Cardiac muscle cell (in vitro differentiated cells and primary cell): ENCODE measurements around the gene KREMEN1. TPM values are rescaled to one million over a fixed set of nuclear protein-coding genes. Genes with fewer than 3 reads are reported as not detected.

Experiments
- DNase-seq, 2 donors: peaks; one replicate each; pipeline versions ENCODE4 v3.0.0 to v3.0.0-alpha.2; 2010 to 2017; ENCODE audit warnings: low read depth in 1 of 2, low spot score in 1 of 2
- H3K27ac ChIP-seq: fragments of 200-600 bp; sonication (generic); 2 replicates; pipeline ENCODE4 v1.5.1; 2016
- H3K27me3 ChIP-seq: fragments of 200-600 bp; sonication (generic); 2 replicates; pipeline ENCODE4 v1.6.0; 2016; ENCODE audit warnings: control low read depth
- H3K36me3 ChIP-seq: fragments of 200-600 bp; sonication (generic); 2 replicates; pipeline ENCODE4 v1.5.1; 2016; ENCODE audit warnings: control low read depth
- H3K4me1 ChIP-seq: fragments of 200-600 bp; sonication (generic); 2 replicates; pipeline ENCODE4 v1.8.1; 2017; ENCODE audit warnings: low read depth, mild to moderate bottlenecking, mixed run types
- H3K4me3 ChIP-seq: fragments of 200-600 bp; sonication (generic); 2 replicates; pipeline ENCODE4 v1.5.1; 2016; ENCODE audit warnings: mild to moderate bottlenecking
- H3K9me3 ChIP-seq: fragments of 200-600 bp; sonication (generic); 2 replicates; pipeline ENCODE4 v1.5.1; 2017; ENCODE audit warnings: low read depth, mild to moderate bottlenecking, control low read depth
- CTCF ChIP-seq: IDR thresholded peaks from 2 replicates; pipeline ENCODE4 v1.5.1; 2012; ENCODE audit warnings: low read depth, mild to moderate bottlenecking, low read length
- polyA plus RNA-seq: library from polyadenylated mRNA; unstranded; fragments of >200 nt; fragmentation: Nextera tagmentation; extraction: Ambion mirVana; gene quantifications from 2 replicates; pipeline ENCODE4 v1.2.1, GENCODE V29; 2016
- total RNA-seq: library from RNA; depleted of rRNA; stranded (reverse); fragments of >200 nt; gene quantifications from 2 replicates; pipeline ENCODE4 v1.2.3, GENCODE V29; 2016

KREMEN1 gene
- total and polyA plus RNA-seq, 2 experiments from 2014 or later, result 18.0 to 20.3 TPM

DNA sequence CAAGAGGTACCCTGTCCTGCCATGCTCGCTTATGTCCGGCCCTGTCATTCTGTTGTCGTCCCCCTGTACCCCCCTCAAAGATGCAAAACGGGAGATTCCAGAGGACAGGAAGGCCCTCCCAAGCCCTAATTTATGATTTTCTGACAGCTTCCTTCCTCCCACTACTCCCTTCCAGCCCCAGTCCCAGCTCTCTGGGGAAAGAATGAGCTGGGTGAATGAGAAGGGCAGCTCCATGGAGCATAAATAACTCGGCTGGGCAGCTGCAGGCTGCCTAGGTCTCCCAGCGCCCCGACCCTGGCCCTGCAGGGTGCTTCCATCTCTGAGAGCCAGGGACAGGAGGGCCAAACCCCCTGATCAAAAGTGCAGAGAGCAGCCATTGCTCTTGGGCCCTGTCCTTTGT is 128.9 kb downstream of the KREMEN1 start:
- Histone ChIP-seq H3K4me1 (no peaks in the 10 kb centered on the region), H3K27ac (no peak overlapping the region), H3K27me3 (no peaks in the 10 kb centered on the region), H3K9me3 (no peaks in the 10 kb centered on the region), H3K4me3 (no peak overlapping the region), H3K36me3 (no peaks in the 10 kb centered on the region)
- no peak for TF ChIP-seq CTCF
- DNase-seq, result no peak

DNA sequence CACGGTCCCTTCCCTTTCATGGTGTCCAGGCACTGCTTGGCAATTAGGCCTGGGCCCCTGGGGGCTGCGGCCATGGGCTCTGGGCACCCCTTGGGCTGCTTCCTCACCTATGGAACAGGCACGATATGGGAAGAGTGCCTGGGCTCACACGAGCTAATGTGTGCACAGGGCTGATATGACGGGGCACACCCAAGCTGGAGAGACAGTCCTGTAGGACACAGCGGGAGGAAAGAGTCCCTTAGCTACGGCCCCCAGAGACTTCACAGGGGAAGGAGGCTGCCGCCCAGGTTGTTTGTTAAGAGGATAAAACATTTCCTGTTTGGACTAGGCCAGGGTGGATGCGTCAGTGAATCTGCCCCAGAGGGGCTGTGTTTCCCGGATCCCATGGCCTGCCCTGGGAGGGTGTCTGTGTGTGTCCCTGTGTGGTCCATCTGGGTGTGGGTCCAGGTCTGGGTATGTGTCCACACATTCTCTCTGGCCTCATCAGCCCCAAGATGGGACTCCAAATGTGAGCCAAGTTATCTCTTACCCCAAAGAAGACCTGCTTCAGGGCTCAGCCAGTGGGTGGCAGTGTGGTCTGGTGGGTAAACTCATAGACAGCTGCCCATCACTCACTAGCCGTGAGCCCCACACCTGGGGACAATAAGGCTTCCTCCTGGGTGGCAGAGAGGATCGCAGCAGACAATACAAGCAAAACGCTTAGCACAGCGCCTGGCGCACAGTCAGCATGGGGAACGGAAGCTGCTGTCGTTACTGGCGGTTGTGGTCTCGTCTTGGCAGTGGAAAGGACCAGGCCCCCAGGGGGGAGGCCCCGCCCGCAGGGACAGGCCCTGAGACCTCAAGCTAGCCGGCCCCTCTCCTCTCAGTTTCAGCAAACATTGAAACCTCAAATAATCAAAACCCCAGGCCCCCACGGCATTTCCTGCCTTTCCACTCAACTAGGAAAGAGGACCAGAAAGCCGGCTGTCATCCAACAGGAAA is 129.7 kb downstream of the KREMEN1 start:
- no peak overlapping the region for H3K27ac ChIP-seq
- peak; percentile 28 for TF ChIP-seq CTCF
- no peaks in the 10 kb centered on the region for H3K27me3 ChIP-seq
- peak in 1 of 2 donors; percentile 90 for DNase-seq
- no peaks in the 10 kb centered on the region for H3K4me1 ChIP-seq
- no peak overlapping the region for H3K4me3 ChIP-seq
- no peaks in the 10 kb centered on the region for H3K36me3 ChIP-seq
- no peaks in the 10 kb centered on the region for H3K9me3 ChIP-seq

DNA sequence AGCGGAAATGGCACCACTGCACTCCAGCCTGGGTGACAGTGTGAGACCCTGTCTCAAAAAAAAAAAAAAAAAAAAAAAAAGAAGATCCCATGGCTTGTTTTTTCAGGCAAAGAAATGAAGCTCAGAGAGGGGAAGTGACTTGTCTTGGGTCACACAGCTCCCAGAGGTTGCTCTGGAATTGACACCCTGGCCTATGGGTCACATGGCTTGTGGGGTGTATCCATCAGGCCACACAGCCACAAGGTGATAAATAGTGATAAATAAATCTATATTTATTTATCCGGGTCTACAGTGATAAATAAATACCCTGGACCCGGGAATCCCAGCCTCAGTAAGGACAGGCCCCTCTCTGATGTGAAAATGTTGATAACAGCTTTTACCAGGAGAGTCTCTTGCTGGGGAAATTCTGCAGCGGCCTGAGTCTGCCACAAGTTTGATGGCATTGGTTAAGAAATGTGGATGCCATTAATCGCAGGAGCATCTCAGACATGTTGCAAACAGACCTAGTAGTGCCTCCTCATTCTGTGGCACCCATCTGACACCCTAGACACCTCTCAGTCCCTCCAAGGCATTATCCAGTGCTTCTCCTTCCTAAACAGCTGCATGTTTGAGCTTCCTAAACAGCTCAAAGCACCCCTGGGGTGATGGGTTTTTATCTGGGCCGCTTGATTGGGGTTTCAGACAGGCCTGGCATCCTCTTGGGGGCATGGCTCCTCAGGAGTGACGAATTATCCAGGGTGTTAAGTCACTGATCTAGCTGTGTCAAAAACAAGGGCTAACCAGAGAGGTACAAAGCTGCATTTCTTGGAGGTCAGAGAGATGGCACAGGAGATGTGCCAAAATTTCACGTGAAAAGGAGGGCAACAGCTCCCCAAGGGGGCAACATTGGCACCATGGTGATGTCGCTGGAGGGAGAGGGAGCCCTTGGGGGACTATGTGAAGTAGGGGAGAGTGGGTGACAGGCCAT is 130.9 kb downstream of the KREMEN1 start:
- Histone ChIP-seq H3K4me1 (no peaks in the 10 kb centered on the region), H3K36me3 (no peaks in the 10 kb centered on the region), H3K27ac (no peak overlapping the region), H3K27me3 (no peaks in the 10 kb centered on the region), H3K4me3 (no peak overlapping the region), H3K9me3 (no peaks in the 10 kb centered on the region)
- no peak for TF ChIP-seq CTCF
- no peak for DNase-seq

DNA sequence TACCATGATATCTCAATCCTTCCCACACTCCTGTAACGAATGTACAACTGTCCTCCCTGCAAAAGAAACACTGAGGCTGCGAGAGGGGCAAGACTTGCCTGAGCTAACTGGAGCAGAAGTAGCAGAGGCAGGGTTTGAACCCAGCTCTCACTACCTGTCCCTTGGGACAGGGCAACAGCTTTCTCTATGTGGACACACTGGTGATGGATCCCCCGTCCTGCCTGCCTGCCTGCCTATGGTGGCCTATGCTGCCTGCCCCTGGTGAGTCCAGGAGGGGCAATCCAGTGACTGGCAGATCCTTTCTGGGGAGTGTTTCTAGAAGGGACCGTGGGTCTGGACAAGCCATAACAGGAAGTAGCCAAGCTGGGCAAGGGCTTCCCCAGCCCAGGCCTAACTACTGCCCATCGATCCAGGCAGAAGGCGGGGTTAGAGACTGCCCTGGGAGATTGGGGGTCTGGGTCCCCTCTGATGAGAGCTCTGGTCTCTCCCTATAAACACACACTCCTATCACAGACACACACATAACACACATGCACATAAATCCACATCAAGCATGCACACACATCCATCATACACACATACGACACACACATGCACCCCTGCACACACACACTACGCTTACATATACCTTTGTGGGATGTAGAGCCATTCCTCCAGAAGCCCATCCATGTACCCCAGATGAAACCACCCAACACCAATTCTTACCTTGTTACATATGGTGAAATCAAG is 131.8 kb downstream of the KREMEN1 start:
- H3K36me3 ChIP-seq, result no peaks in the 10 kb centered on the region
- no peak for TF ChIP-seq CTCF
- no peaks in the 10 kb centered on the region for H3K27me3 ChIP-seq
- no peaks in the 10 kb centered on the region for H3K9me3 ChIP-seq
- no peak for DNase-seq
- H3K4me3 ChIP-seq, result no peak overlapping the region
- H3K27ac ChIP-seq, result no peak overlapping the region
- H3K4me1 ChIP-seq, result no peaks in the 10 kb centered on the region

- Histone ChIP-seq H3K9me3 (no peaks in the 10 kb centered on the region), H3K36me3 (no peaks in the 10 kb centered on the region), H3K4me3 (peak overlapping the region; percentile 48), H3K27ac (no peak overlapping the region), H3K27me3 (no peaks in the 10 kb centered on the region), H3K4me1 (no peaks in the 10 kb centered on the region)
- TF ChIP-seq CTCF, result no peak
- no peak for DNase-seq
Observed at GRCh38 chr22:29205252-29205593, 132.4 kb downstream of the KREMEN1 start.
